HepG2 (cell line): ENCODE results near the gene C6orf62. TPM values are rescaled to one million over a fixed set of nuclear protein-coding genes. Genes with fewer than 3 reads are reported as not detected.

Experiments
- ATM ChIP-seq: fragments of 450-650 bp; IDR thresholded peaks from 2 replicates; pipeline ENCODE4 v1.7.1; 2017; ENCODE audit warnings: mild to moderate bottlenecking, borderline replicate concordance
- BCL3 ChIP-seq: sonication (generic); formaldehyde crosslinking; IDR thresholded peaks from 2 replicates; pipeline ENCODE4 v1.5.1; 2020; ENCODE audit warnings: mild to moderate bottlenecking, missing genetic modification reagents, moderate library complexity
- BORCS8-MEF2B ChIP-seq: sonication (generic); formaldehyde crosslinking; IDR thresholded peaks from 2 replicates; pipeline ENCODE4 v1.8.0; 2022; ENCODE audit warnings: mild to moderate bottlenecking, missing genetic modification reagents
- CENPX ChIP-seq: sonication (generic); formaldehyde crosslinking; IDR thresholded peaks from 2 replicates; pipeline ENCODE4 v1.9.0; 2021; ENCODE audit warnings: mild to moderate bottlenecking, missing genetic modification reagents, moderate library complexity
- FLYWCH1 ChIP-seq: sonication (generic); formaldehyde crosslinking; IDR thresholded peaks from 2 replicates; pipeline ENCODE4 v1.8.1; 2023; ENCODE audit warnings: mild to moderate bottlenecking, missing genetic modification reagents
- GLI4 ChIP-seq: sonication (generic); formaldehyde crosslinking; IDR thresholded peaks from 2 replicates; pipeline ENCODE4 v1.5.1; 2020; ENCODE audit warnings: missing genetic modification reagents, mild to moderate bottlenecking, moderate library complexity, borderline replicate concordance
- HHEX ChIP-seq: IDR thresholded peaks from 2 replicates; pipeline ENCODE4 v1.6.1; 2016; ENCODE audit warnings: control low read depth
- HNF4A ChIP-seq: sonication (generic); formaldehyde crosslinking; IDR thresholded peaks from 2 replicates; pipeline ENCODE4 v1.4.0; 2020; ENCODE audit warnings: missing genetic modification reagents
- HNRNPLL ChIP-seq: fragments of 200-400 bp; formaldehyde crosslinking; IDR thresholded peaks from 2 replicates; pipeline ENCODE4 v1.6.1; 2017; ENCODE audit warnings: mild to moderate bottlenecking, low read depth, low read length; ENCODE audit not compliant: poor library complexity, severe bottlenecking
- IKZF1 ChIP-seq: fragments of 450-650 bp; IDR thresholded peaks from 2 replicates; pipeline ENCODE4 v1.7.1; 2016
- IRX3 ChIP-seq: sonication (generic); formaldehyde crosslinking; IDR thresholded peaks from 2 replicates; pipeline ENCODE4 v1.8.1; 2023; ENCODE audit warnings: mild to moderate bottlenecking, low read depth, missing genetic modification reagents, borderline replicate concordance
- MAFG ChIP-seq: sonication (generic); formaldehyde crosslinking; IDR thresholded peaks from 2 replicates; pipeline ENCODE4 v1.5.1; 2020; ENCODE audit warnings: mild to moderate bottlenecking, missing genetic modification reagents
- MEF2D ChIP-seq: sonication (generic); formaldehyde crosslinking; IDR thresholded peaks from 2 replicates; pipeline ENCODE4 v1.5.1; 2020; ENCODE audit warnings: mild to moderate bottlenecking, missing genetic modification reagents
- NFYB ChIP-seq: sonication (generic); formaldehyde crosslinking; IDR thresholded peaks from 2 replicates; pipeline ENCODE4 v1.4.0; 2020; ENCODE audit warnings: missing genetic modification reagents
- SATB2 ChIP-seq: sonication (generic); formaldehyde crosslinking; IDR thresholded peaks from 2 replicates; pipeline ENCODE4 v1.5.0; 2020; ENCODE audit warnings: missing genetic modification reagents
- TFDP1 ChIP-seq: IDR thresholded peaks from 2 replicates; pipeline ENCODE4 v1.6.1; 2016; ENCODE audit warnings: missing compliant biosample characterization, missing genetic modification reagents, borderline replicate concordance
- THAP11 ChIP-seq: IDR thresholded peaks from 2 replicates; pipeline ENCODE4 v1.6.1; 2016; ENCODE audit warnings: missing biosample characterization, missing genetic modification reagents
- ZBTB21 ChIP-seq: sonication (generic); formaldehyde crosslinking; IDR thresholded peaks from 2 replicates; pipeline ENCODE4 v1.4.0; 2020; ENCODE audit warnings: missing genetic modification reagents
- ZHX2 ChIP-seq, 2 experiments: sonication (generic) in 1 of 2; formaldehyde crosslinking in 1 of 2; IDR thresholded peaks; 2 replicates each; pipeline versions ENCODE4 v1.6.1 to v1.9.0; 2014 to 2022; ENCODE audit warnings: antibody characterized with exemption in 1 of 2, borderline replicate concordance in 1 of 2, inconsistent platforms in 1 of 2, low read depth in 1 of 2, missing genetic modification reagents in 1 of 2
- ZKSCAN8 ChIP-seq: IDR thresholded peaks from 2 replicates; pipeline ENCODE4 v1.6.1; 2016; ENCODE audit warnings: borderline replicate concordance, missing genetic modification reagents, missing compliant biosample characterization
- ZNF260 ChIP-seq: sonication (generic); formaldehyde crosslinking; IDR thresholded peaks from 2 replicates; pipeline ENCODE4 v1.4.0; 2020; ENCODE audit warnings: missing genetic modification reagents, low read depth, mild to moderate bottlenecking, borderline replicate concordance
- ZSCAN9 ChIP-seq: IDR thresholded peaks from 2 replicates; pipeline ENCODE4 v1.6.1; 2016; ENCODE audit warnings: borderline replicate concordance
- polyA plus RNA-seq, 8 experiments: library from polyadenylated mRNA; depleted of rRNA in 3 of 8; stranded (reverse) in 7 of 8; unstranded in 1 of 8; fragments of >200 nt; fragmentation: Illumina TruSeq in 4 of 8; extraction: Trizol in 4 of 8; gene quantifications; 2 replicates each; pipeline versions ENCODE4 v1.2.1 to v1.2.3, GENCODE V29; 2011 to 2016; ENCODE audit warnings: low read depth in 4 of 8, missing spikeins in 1 of 8, mixed read lengths in 1 of 8; ENCODE audit not compliant: insufficient read depth in 1 of 8
- total RNA-seq, 5 experiments: library from RNA; depleted of rRNA; stranded (reverse); fragments of >200 nt; fragmentation: Illumina TruSeq; extraction: Trizol; gene quantifications; 2 replicates each; pipeline ENCODE4 v1.2.3, GENCODE V29; 2016; ENCODE audit warnings: low read depth in 1 of 5

C6orf62 gene
- total and polyA plus RNA-seq, 2 of the 13 experiments (the other 11 are each of a cell fraction or from before 2014, with no cell fraction given): 54.8 to 90.4 TPM

- peak; percentile 84 for TF ChIP-seq ZHX2 (IDR thresholded peaks at IDR 0.05; ENCODE audit: low read depth)
- peak; percentile 81; the same call in 1 of the 2 replicates for TF ChIP-seq ZHX2 (CRISPR knock-in tag; IDR thresholded peaks at IDR 0.05; ENCODE audit: borderline replicate concordance)
- TF ChIP-seq THAP11 (CRISPR knock-in tag): peak; percentile 94
- peak; percentile 92 for TF ChIP-seq HNRNPLL
- no peak for TF ChIP-seq ZNF260 (CRISPR knock-in tag)
- TF ChIP-seq FLYWCH1: no peak
- no peak for TF ChIP-seq MEF2D
- TF ChIP-seq HNF4A (CRISPR knock-in tag): 0 out of 2 replicates have a peak, but pooled peaks have one; percentile 23
- no peak for TF ChIP-seq CENPX
- TF ChIP-seq NFYB: peak; percentile 82
- TF ChIP-seq SATB2 (CRISPR knock-in tag): peak; percentile 95
- no peak for TF ChIP-seq IRX3 (CRISPR knock-in tag)
- TF ChIP-seq IKZF1: no peak
- TF ChIP-seq BCL3 (CRISPR knock-in tag): no peak; the same call in 1 of the 2 replicates
- TF ChIP-seq ATM: no peak
- TF ChIP-seq ZKSCAN8: no peak; the same call in 1 of the 2 replicates
- TF ChIP-seq MAFG (CRISPR knock-in tag): no peak
- peak; percentile 88 for TF ChIP-seq GLI4 (CRISPR knock-in tag)
- TF ChIP-seq ZSCAN9 (CRISPR knock-in tag): peak; percentile 90
- peak; percentile 30; the same call in 1 of the 2 replicates for TF ChIP-seq TFDP1
- TF ChIP-seq BORCS8-MEF2B (CRISPR knock-in tag): peak; percentile 69
- TF ChIP-seq ZBTB21 (CRISPR knock-in tag): peak; percentile 48; the same call in 1 of the 2 replicates
- no peak; the same call in 1 of the 2 replicates for TF ChIP-seq HHEX (CRISPR knock-in tag)
Measured at GRCh38 chr6:24720604-24721460, 1.9 kb upstream of the C6orf62 start (continued).
